ENCODE data around the gene IGF2BP3. TPM values are rescaled to one million over a fixed set of nuclear protein-coding genes. Genes with fewer than 3 reads are reported as not detected.

IGF2BP3 gene
- total RNA-seq, 2 experiments from 2014 or later = 0.50 to 1.2 TPM

GRCh38 chr7:23267357-23267756 lies 202.9 kb downstream of the IGF2BP3 start:
- Mint-ChIP-seq H3K27ac (no peak overlapping the region), H3K9me3 (no peaks in the 10 kb centered on the region), H3K4me1 (no peaks in the 10 kb centered on the region), H3K4me3 (no peak overlapping the region), H3K36me3 (ENCODE audit: low read depth) (no peaks in the 10 kb centered on the region), H3K27me3 (no peaks in the 10 kb centered on the region)
- ChIA-PET POLR2A (no interaction called here), CTCF (interaction anchor here (1.0 kb wide), 1 partner anchor 272 kb away, joined by 3 read pairs; no protein-coding TSS in a partner anchor)
- no peak for DNase-seq

GRCh38 chr7:23266918-23267317 lies 203.4 kb downstream of the IGF2BP3 start:
- no peak for DNase-seq
- Mint-ChIP-seq H3K27ac (no peak overlapping the region), H3K36me3 (ENCODE audit: low read depth) (no peaks in the 10 kb centered on the region), H3K4me3 (no peak overlapping the region), H3K27me3 (no peaks in the 10 kb centered on the region), H3K9me3 (no peaks in the 10 kb centered on the region), H3K4me1 (no peaks in the 10 kb centered on the region)
- ChIA-PET POLR2A (no interaction called here), CTCF (interaction anchor here (1.0 kb wide), 1 partner anchor 272 kb away, joined by 3 read pairs; no protein-coding TSS in a partner anchor)

GRCh38 chr7:23264916-23265458 lies 205.3 kb downstream of the IGF2BP3 start:
- Mint-ChIP-seq H3K4me1 (no peaks in the 10 kb centered on the region), H3K27ac (no peak overlapping the region), H3K36me3 (ENCODE audit: low read depth) (no peaks in the 10 kb centered on the region), H3K27me3 (no peaks in the 10 kb centered on the region), H3K9me3 (no peaks in the 10 kb centered on the region), H3K4me3 (no peak overlapping the region)
- ChIA-PET POLR2A (no interaction called here), CTCF (interaction anchor here (1.2 kb wide), 1 partner anchor 8 kb away, joined by 8 read pairs; no protein-coding TSS in a partner anchor)
- DNase-seq = no peak

GRCh38 chr7:23261843-23262452 lies 208.3 kb downstream of the IGF2BP3 start:
- DNase-seq = peak; percentile 68
- Mint-ChIP-seq H3K4me3 (no peak overlapping the region), H3K36me3 (ENCODE audit: low read depth) (no peaks in the 10 kb centered on the region), H3K9me3 (no peaks in the 10 kb centered on the region), H3K4me1 (no peaks in the 10 kb centered on the region), H3K27ac (no peak overlapping the region), H3K27me3 (peaks cover 15% of the 10 kb centered on the region)
- POLR2A ChIA-PET = no interaction called here
- CTCF ChIA-PET = interaction anchor here (0.5 to 1.7 kb wide), 3 partner anchors 11 to 198 kb away, joined by 3 to 10 read pairs (median 5); no protein-coding TSS in a partner anchor

GRCh38 chr7:23260371-23260770 lies 209.9 kb downstream of the IGF2BP3 start:
- POLR2A ChIA-PET = no interaction called here
- Mint-ChIP-seq H3K27ac (no peak overlapping the region), H3K4me3 (no peak overlapping the region), H3K4me1 (no peaks in the 10 kb centered on the region), H3K9me3 (no peaks in the 10 kb centered on the region), H3K36me3 (ENCODE audit: low read depth) (no peaks in the 10 kb centered on the region), H3K27me3 (peaks cover 18% of the 10 kb centered on the region)
- CTCF ChIA-PET = interaction anchor here (0.6 to 2.9 kb wide), 3 partner anchors 12 to 85 kb away, joined by 3 to 12 read pairs (median 4); no protein-coding TSS in a partner anchor
- no peak for DNase-seq

Other genes starting within 250 kb of the IGF2BP3 start
- not detected for gene GPNMB, start 223.7 kb downstream of the IGF2BP3 start, total RNA-seq
- 10 to 100 TPM; 41.1 to 47.3 TPM for gene MALSU1, start 171.2 kb downstream of the IGF2BP3 start, total RNA-seq
- gene TRA2A, start 61.5 kb upstream of the IGF2BP3 start, total RNA-seq = 100 to 1,000 TPM; 109 to 143 TPM
- gene CCDC126, start 126.9 kb upstream of the IGF2BP3 start, total RNA-seq = 1 to 10 TPM; 7.3 to 7.7 TPM
- 1 to 10 TPM; 4.4 to 4.5 TPM for gene FAM221A, start 209.7 kb upstream of the IGF2BP3 start, total RNA-seq
- gene STK31, start 239.7 kb upstream of the IGF2BP3 start, total RNA-seq = under 1 TPM; 0.15 to 0.21 TPM

Data from activated CD4-positive, alpha-beta T cell treated with anti-CD3 and anti-CD28 coated beads, Interleukin-2, amount 10 ng/mL, durations not matched to agents 7 days and 5 days (primary cell).